Activated T-cell treated with anti-CD3 and anti-CD28 coated beads, Interleukin-2, amount 50 U/mL, for 4 hours (primary cell): ENCODE measurements around the gene BTK. TPM values are rescaled to one million over a fixed set of nuclear protein-coding genes. Genes with fewer than 3 reads are reported as not detected.

Experiments used
- ATAC-seq, 2 donors: fragments of 200-7000 bp; cut with Tn5 transposase; one replicate each; pipeline ENCODE4 v1.10.0; 2021
- DNase-seq: peaks from one replicate; pipeline ENCODE4 v3.0.0-alpha.2; 2020
- H3K27me3 Mint-ChIP-seq: one replicate; pipeline ENCODE4 v1.8.0; 2021; ENCODE audit warnings: low read depth, mixed read lengths
- H3K36me3 Mint-ChIP-seq: one replicate; pipeline ENCODE4 v1.8.0; 2022; ENCODE audit warnings: mixed read lengths; ENCODE audit not compliant: insufficient read depth
- H3K4me1 Mint-ChIP-seq: one replicate; pipeline ENCODE4 v1.8.0; 2021; ENCODE audit warnings: low read depth, mixed read lengths
- H3K4me3 Mint-ChIP-seq: one replicate; pipeline ENCODE4 v1.8.0; 2021; ENCODE audit warnings: mild to moderate bottlenecking, moderate library complexity, mixed read lengths
- H3K9me3 Mint-ChIP-seq: one replicate; pipeline ENCODE4 v1.8.0; 2021; ENCODE audit warnings: mixed read lengths
- total RNA-seq, 3 donors: library from RNA; stranded (reverse); gene quantifications; one replicate each; pipeline ENCODE4 v1.2.1, GENCODE V29; 2021

The BTK gene
- 1 to 10 TPM in 2 of 3 donors, under 1 TPM in 1; 0.61 to 3.4 (median 2.3) TPM for total RNA-seq

- ATAC-seq (no peak), DNase-seq (no peak)
- Mint-ChIP-seq H3K9me3 (no peaks in the 10 kb centered on the region), H3K4me1 (peaks cover 5% of the 10 kb centered on the region), H3K27me3 (no peaks in the 10 kb centered on the region), H3K4me3 (peak within 1 kb of the TSS; percentile 66), H3K36me3 (peaks cover 1% of the 10 kb centered on the region)
Observed at GRCh38 chrX:101385795-101386541, at the start of gene BTK. Gene BTK (minus strand): TSS chrX:101386191. CDS start chrX:101375284, 10,907 bp downstream.

DNA sequence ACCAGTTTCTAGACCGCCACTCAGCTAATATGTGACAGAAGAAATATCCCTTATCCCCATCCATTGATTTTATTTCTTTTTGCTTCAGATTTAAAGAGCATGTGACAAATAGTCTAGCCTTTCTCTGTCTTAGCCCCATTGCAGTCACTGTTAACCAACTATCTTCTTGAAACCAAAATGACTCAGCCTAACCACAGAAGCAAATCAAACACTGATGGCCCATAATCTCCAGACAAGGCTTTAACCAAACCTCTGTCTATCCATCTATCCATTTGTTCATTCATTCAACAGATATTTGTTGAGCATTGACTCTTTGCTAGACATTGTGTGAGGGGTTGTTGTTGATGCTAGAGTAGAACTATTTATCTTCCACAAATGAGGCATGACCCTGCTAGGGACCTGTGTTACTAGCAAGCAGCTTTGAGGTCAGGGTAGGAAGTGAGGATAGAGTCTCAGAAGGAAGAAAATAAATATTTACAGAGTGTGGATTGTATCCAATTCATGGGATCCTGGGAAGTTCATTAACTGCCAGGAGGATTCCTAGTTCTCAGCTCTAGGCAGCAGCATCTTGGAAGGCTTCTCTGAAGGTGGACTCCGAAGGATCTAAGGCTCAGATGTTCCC is 44.6 kb upstream of the BTK start:
- ATAC-seq = peak; percentile 71 to 89
- DNase-seq = no peak
- Mint-ChIP-seq H3K36me3 (peaks cover 14% of the 10 kb centered on the region), H3K9me3 (no peaks in the 10 kb centered on the region), H3K4me3 (peak overlapping the region; percentile 11), H3K4me1 (peaks cover 10% of the 10 kb centered on the region), H3K27me3 (no peaks in the 10 kb centered on the region)

DNA sequence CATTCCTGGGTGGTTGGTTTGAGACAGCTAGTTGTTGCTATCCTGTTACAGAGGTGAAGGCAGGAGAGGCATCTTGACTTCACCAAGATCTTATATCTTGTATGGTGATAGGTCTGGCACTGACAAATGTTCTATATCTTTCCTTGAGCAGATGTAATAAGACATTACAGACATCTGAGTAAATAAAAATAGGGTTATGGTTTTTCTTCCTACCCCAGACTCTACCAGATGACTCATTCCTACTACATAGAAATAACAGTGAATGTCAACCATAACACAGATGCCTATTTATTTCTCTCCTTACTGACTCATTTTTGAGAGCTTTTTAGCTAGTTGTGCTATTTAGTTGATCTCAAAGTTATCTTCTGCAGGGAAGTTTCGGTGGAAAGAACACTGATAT is 43.9 kb upstream of the BTK start:
- DNase-seq (no peak), ATAC-seq (peak; percentile 57 to 78)
- no peaks in the 10 kb centered on the region for H3K27me3 Mint-ChIP-seq
- peaks cover 10% of the 10 kb centered on the region for H3K4me1 Mint-ChIP-seq
- peak overlapping the region; percentile 11 for H3K4me3 Mint-ChIP-seq
- peaks cover 17% of the 10 kb centered on the region for H3K36me3 Mint-ChIP-seq
- H3K9me3 Mint-ChIP-seq = no peaks in the 10 kb centered on the region

DNA sequence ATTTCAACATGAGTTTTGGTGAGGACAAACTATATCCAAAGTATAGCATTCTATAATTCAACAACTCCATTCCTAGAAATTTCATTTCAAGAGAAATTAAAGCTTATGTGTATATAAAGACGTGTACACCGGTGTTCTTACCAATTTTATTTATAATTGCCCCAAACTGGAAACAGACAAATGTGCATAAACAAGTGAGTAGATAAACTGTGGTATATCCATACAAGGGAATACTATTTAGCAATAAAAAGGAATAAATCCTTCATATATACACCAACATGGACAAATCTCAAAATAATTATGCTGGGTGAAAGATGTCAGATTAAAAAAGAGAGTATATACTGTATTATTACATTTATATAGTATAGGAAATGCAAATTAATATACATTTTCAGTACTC is 42.0 kb upstream of the BTK start:
- ATAC-seq (no peak), DNase-seq (no peak)
- Mint-ChIP-seq H3K4me3 (no peak overlapping the region), H3K4me1 (peaks cover 10% of the 10 kb centered on the region), H3K36me3 (peaks cover 18% of the 10 kb centered on the region), H3K27me3 (no peaks in the 10 kb centered on the region), H3K9me3 (no peaks in the 10 kb centered on the region)

DNA sequence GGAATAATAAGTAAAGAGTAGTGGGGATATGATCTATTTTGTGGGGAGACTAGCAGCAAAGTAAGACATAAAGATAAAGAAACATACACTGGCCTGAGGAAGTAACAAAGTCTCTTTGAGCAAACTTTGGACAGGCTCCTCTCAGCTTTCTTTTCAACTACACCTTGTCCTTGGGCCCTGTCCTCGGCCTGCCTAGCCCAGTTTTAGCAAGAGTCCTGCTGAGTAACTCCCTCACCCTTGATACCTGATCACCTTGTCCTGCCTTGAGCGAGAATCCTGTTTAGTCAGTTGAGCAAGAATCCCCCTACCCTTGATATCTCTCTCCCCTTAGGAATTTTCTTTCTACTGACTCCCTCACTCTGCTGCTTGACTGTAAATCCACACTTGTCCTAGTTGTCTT is 33.5 kb upstream of the BTK start:
- peak overlapping the region; percentile 53 for H3K4me3 Mint-ChIP-seq
- DNase-seq (no peak), ATAC-seq (no peak)
- H3K27me3 Mint-ChIP-seq = no peaks in the 10 kb centered on the region
- H3K4me1 Mint-ChIP-seq = peaks cover 34% of the 10 kb centered on the region
- H3K9me3 Mint-ChIP-seq = no peaks in the 10 kb centered on the region
- H3K36me3 Mint-ChIP-seq = peaks cover 3% of the 10 kb centered on the region

DNA sequence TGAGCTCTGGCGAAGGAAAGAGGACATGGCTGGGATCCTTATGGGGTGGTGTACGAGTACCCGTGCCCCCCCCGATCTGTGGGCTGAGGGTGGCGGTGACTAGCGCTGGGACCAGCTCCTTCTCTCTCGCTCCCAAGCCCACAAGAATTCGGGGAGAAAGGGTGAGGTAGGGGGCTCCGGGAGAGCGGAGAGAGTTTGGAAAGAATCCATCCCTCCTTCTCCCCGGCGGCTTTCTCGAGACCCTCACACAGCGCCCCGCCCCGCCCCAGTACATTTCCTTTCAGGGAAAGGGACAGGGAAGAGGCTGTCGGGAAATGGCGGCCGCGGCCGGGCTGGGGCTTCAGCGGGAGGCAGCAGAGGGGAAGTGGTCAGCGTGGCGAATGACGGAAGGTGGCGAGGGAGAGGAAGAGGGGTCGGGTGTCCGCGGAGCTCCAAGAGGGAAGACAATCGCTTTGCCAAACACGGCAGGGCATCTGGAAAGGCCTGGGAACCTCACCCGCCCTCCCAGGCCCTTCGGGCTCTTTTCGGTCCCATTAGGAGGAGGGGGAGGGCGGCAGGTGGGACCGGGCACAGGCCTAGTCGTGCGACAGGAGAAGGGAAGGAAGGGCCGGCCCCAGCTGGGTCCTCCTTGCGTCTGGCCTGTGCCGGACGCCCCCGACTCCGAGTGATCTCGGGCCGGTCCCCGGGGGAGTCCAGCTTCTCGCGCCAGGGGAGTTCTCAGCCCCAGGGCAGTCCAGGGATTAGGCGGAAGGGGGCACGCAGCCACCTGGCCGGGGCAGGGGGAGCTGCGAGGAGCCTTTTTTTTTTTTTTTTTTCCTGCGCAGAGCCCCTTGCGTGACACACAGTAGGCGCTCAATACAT is 32.2 kb upstream of the BTK start:
- DNase-seq = peak; percentile 14
- ATAC-seq = peak; percentile 38 to 54

GRCh38 chrX:101417190-101417589 is 31.2 kb upstream of the BTK start:
- H3K9me3 Mint-ChIP-seq = no peaks in the 10 kb centered on the region
- peaks cover 43% of the 10 kb centered on the region for H3K4me1 Mint-ChIP-seq
- H3K36me3 Mint-ChIP-seq = peaks cover 12% of the 10 kb centered on the region
- H3K4me3 Mint-ChIP-seq = peak overlapping the region; percentile 88
- ATAC-seq (no peak), DNase-seq (no peak)
- no peaks in the 10 kb centered on the region for H3K27me3 Mint-ChIP-seq

More for the DNA sequence above, 32.2 kb upstream of the BTK start:
- Mint-ChIP-seq H3K27me3 (no peaks in the 10 kb centered on the region), H3K4me1 (peaks cover 36% of the 10 kb centered on the region), H3K36me3 (peaks cover 3% of the 10 kb centered on the region), H3K9me3 (no peaks in the 10 kb centered on the region), H3K4me3 (peak overlapping the region; percentile 88)

GRCh38 chrX:101416691-101417090 is 30.7 kb upstream of the BTK start:
- ATAC-seq = no peak
- peaks cover 43% of the 10 kb centered on the region for H3K4me1 Mint-ChIP-seq
- H3K36me3 Mint-ChIP-seq = peaks cover 17% of the 10 kb centered on the region
- H3K9me3 Mint-ChIP-seq = no peaks in the 10 kb centered on the region
- no peaks in the 10 kb centered on the region for H3K27me3 Mint-ChIP-seq
- no peak for DNase-seq
- H3K4me3 Mint-ChIP-seq = peak overlapping the region; percentile 43

- no peak for DNase-seq
- peaks cover 46% of the 10 kb centered on the region for H3K4me1 Mint-ChIP-seq
- no peaks in the 10 kb centered on the region for H3K27me3 Mint-ChIP-seq
- H3K36me3 Mint-ChIP-seq = peaks cover 13% of the 10 kb centered on the region
- ATAC-seq = peak; percentile 54 to 71
- no peaks in the 10 kb centered on the region for H3K9me3 Mint-ChIP-seq
- H3K4me3 Mint-ChIP-seq = peak overlapping the region; percentile 47
Observed at GRCh38 chrX:101415180-101416145, 29.5 kb upstream of the BTK start.

GRCh38 chrX:101411984-101412383 is 26.0 kb upstream of the BTK start:
- peaks cover 13% of the 10 kb centered on the region for H3K36me3 Mint-ChIP-seq
- H3K4me1 Mint-ChIP-seq = peaks cover 35% of the 10 kb centered on the region
- ATAC-seq (no peak), DNase-seq (no peak)
- no peak overlapping the region for H3K4me3 Mint-ChIP-seq
- no peaks in the 10 kb centered on the region for H3K9me3 Mint-ChIP-seq
- H3K27me3 Mint-ChIP-seq = no peaks in the 10 kb centered on the region

- Mint-ChIP-seq H3K36me3 (peaks cover 13% of the 10 kb centered on the region), H3K4me1 (peaks cover 34% of the 10 kb centered on the region), H3K4me3 (peak overlapping the region; percentile 72), H3K27me3 (no peaks in the 10 kb centered on the region), H3K9me3 (no peaks in the 10 kb centered on the region)
- ATAC-seq (no peak), DNase-seq (no peak)
Observed at GRCh38 chrX:101410461-101410860, 24.5 kb upstream of the BTK start.

GRCh38 chrX:101409043-101409442 is 23.1 kb upstream of the BTK start:
- no peaks in the 10 kb centered on the region for H3K9me3 Mint-ChIP-seq
- peak overlapping the region; percentile 95 for H3K4me3 Mint-ChIP-seq
- peaks cover 27% of the 10 kb centered on the region for H3K4me1 Mint-ChIP-seq
- peaks cover 15% of the 10 kb centered on the region for H3K36me3 Mint-ChIP-seq
- H3K27me3 Mint-ChIP-seq = no peaks in the 10 kb centered on the region
- DNase-seq = no peak
- ATAC-seq = no peak

- ATAC-seq = peak; percentile 38 to 42
- peaks cover 27% of the 10 kb centered on the region for H3K4me1 Mint-ChIP-seq
- no peaks in the 10 kb centered on the region for H3K27me3 Mint-ChIP-seq
Observed at GRCh38 chrX:101408532-101408841, 22.5 kb upstream of the BTK start.

More at GRCh38 chrX:101408532-101408841, 22.5 kb upstream of the BTK start:
- H3K9me3 Mint-ChIP-seq = no peaks in the 10 kb centered on the region
- H3K36me3 Mint-ChIP-seq = peaks cover 16% of the 10 kb centered on the region
- DNase-seq = no peak
- H3K4me3 Mint-ChIP-seq = peak overlapping the region; percentile 95
